CD4-positive, CD25-positive, alpha-beta regulatory T cell (primary cell): ENCODE data around the gene AMIGO2. TPM values are rescaled to one million over a fixed set of nuclear protein-coding genes. Genes with fewer than 3 reads are reported as not detected.

Experiments used
- ATAC-seq, 2 donors: fragments of 150-1000 bp; cut with Tn5 transposase; one replicate each; pipeline ENCODE4 v1.10.0; 2021; ENCODE audit warnings: low read depth in 2 of 2, moderate number of reproducible peaks in 2 of 2, moderate library complexity in 1 of 2
- DNase-seq, 3 donors: peaks; one replicate each; pipeline versions ENCODE4 v3.0.0 to v3.0.0-alpha.2; 2012 to 2022; ENCODE audit warnings: mixed read lengths in 1 of 3
- H3K27ac ChIP-seq: one replicate; pipeline ENCODE4 v1.7.0; 2013; ENCODE audit warnings: mild to moderate bottlenecking, low read length; ENCODE audit not compliant: insufficient read depth, poor library complexity, severe bottlenecking
- H3K27me3 ChIP-seq: one replicate; pipeline ENCODE4 v1.7.0; 2013; ENCODE audit warnings: low read length; ENCODE audit not compliant: control insufficient read depth, insufficient read depth
- H3K36me3 ChIP-seq: one replicate; pipeline ENCODE4 v1.7.0; 2013; ENCODE audit warnings: mild to moderate bottlenecking, low read length, moderate library complexity; ENCODE audit not compliant: control insufficient read depth, insufficient read depth
- H3K4me1 ChIP-seq: 2 replicates; pipeline ENCODE4 v1.7.0; 2013; ENCODE audit warnings: mild to moderate bottlenecking, low read length; ENCODE audit not compliant: insufficient read depth, control insufficient read depth, poor library complexity, severe bottlenecking
- H3K4me3 ChIP-seq: one replicate; pipeline ENCODE4 v1.7.0; 2013; ENCODE audit warnings: low read depth, mild to moderate bottlenecking, low read length, moderate library complexity
- H3K9me3 ChIP-seq, 2 experiments: 1 replicate in 1 of 2; 2 replicates in 1 of 2; pipeline ENCODE4 v1.7.0; 2013; ENCODE audit warnings: low read length in 2 of 2, mild to moderate bottlenecking in 1 of 2, moderate library complexity in 1 of 2; ENCODE audit not compliant: control insufficient read depth in 2 of 2
- H3K27ac Mint-ChIP-seq, 3 donors: one replicate each; pipeline ENCODE4 v1.8.0; 2020 to 2022; ENCODE audit warnings: mild to moderate bottlenecking in 3 of 3, mixed read lengths in 3 of 3, moderate library complexity in 2 of 3
- H3K27me3 Mint-ChIP-seq: one replicate; pipeline ENCODE4 v1.8.0; 2022; ENCODE audit warnings: mild to moderate bottlenecking, mixed read lengths
- H3K36me3 Mint-ChIP-seq: one replicate; pipeline ENCODE4 v1.8.0; 2020; ENCODE audit warnings: mixed read lengths
- H3K4me1 Mint-ChIP-seq, 4 donors: one replicate each; pipeline ENCODE4 v1.8.0; 2020 to 2022; ENCODE audit warnings: mixed read lengths in 4 of 4, mild to moderate bottlenecking in 1 of 4
- H3K4me3 Mint-ChIP-seq, 4 donors: one replicate each; pipeline ENCODE4 v1.8.0; 2020 to 2022; ENCODE audit warnings: mild to moderate bottlenecking in 4 of 4, mixed read lengths in 4 of 4, moderate library complexity in 3 of 4
- H3K9me3 Mint-ChIP-seq, 7 donors: one replicate each; pipeline ENCODE4 v1.8.0; 2020 to 2022; ENCODE audit warnings: mixed read lengths in 7 of 7, mild to moderate bottlenecking in 3 of 7, moderate library complexity in 2 of 7
- polyA plus RNA-seq, 4 donors: library from polyadenylated mRNA; unstranded; fragments of 300-500 nt; fragmentation: Illumina TruSeq; gene quantifications; one replicate each; pipeline ENCODE4 v1.2.3, GENCODE V29; 2021
- total RNA-seq: library from RNA; stranded (reverse); gene quantifications from one replicate; pipeline ENCODE4 v1.2.3, GENCODE V29; 2022

Gene AMIGO2
- total and polyA plus RNA-seq, 5 donors from 2014 or later: 7.2 to 12.9 (median 10.8) TPM

DNA sequence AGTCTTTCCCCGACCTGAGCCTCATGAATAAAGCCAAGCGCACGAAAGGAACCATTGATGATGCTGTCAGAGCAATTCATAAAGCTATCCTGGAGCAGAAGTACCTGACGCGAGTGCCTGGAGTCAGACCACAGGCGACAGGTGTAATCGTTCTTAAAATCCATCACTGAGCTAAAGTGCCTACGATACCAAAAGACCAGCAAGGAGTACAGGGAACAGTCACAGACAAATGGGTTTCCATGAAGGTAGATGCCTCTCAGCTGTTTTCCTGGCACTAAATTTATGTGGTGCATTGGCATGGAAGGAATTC, 1.7 kb downstream of the AMIGO2 start:
- no peaks in the 10 kb centered on the region for H3K36me3 Mint-ChIP-seq
- H3K4me1 Mint-ChIP-seq: peaks cover 24 to 60% (median 48%) of the 10 kb centered on the region in 4 donors
- Histone ChIP-seq H3K27ac (no peak overlapping the region), H3K4me1 (peaks cover 43% of the 10 kb centered on the region), H3K36me3 (no peaks in the 10 kb centered on the region), H3K9me3 (no peaks in the 10 kb centered on the region), H3K4me3 (peak overlapping the region; percentile 93), H3K27me3 (no peaks in the 10 kb centered on the region)
- DNase-seq (no peak), ATAC-seq (no peak)
- peak overlapping the region in 2 of 3 donors; percentile 51 to 97 for H3K27ac Mint-ChIP-seq
- peaks cover 0 to 3% (median 0%) of the 10 kb centered on the region in 7 donors for H3K9me3 Mint-ChIP-seq
- no peaks in the 10 kb centered on the region for H3K27me3 Mint-ChIP-seq
- H3K4me3 Mint-ChIP-seq: peak overlapping the region; percentile 90 to 96 (median 94)

DNA sequence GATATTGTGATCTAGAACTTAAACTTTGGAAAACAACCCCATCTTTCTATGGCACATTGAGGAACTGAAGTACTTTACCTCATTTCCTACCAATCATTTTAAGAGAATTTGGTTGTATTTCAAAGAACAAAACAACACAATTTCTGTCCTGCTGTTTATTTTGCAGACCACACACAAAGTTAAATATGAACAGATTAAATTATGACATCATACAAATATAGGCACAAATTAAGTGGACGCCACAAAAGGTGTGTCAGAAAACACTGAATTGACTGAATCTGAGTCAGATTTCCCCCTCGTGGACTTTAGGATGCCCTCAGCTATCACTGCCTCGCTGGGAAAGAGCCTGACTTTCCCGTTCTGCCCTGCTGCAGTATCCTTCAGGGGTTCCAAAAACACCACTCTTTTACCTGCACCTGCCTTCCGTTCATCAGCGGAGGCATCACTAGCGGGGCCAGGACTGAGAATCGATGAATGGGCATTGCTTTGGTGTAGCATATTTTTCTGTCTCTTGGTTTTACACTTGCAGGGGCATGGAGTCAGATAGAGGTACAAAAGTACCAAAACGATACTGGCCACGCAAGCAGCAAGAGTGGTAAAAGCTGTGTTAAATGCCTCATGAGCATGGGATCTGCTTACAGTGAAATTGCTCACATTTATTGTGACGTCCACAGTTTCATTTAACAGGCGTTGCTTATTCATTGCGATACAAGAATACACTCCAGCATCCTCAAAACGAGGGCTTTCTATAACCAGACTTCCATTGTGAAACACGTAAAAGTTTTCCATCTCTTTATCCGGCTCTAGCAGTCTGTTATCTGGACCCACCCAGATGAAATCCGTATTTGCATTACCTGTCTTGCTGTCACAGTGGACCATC, 2.3 kb downstream of the AMIGO2 start:
- ATAC-seq: no peak
- no peak overlapping the region for H3K27ac ChIP-seq

DNA sequence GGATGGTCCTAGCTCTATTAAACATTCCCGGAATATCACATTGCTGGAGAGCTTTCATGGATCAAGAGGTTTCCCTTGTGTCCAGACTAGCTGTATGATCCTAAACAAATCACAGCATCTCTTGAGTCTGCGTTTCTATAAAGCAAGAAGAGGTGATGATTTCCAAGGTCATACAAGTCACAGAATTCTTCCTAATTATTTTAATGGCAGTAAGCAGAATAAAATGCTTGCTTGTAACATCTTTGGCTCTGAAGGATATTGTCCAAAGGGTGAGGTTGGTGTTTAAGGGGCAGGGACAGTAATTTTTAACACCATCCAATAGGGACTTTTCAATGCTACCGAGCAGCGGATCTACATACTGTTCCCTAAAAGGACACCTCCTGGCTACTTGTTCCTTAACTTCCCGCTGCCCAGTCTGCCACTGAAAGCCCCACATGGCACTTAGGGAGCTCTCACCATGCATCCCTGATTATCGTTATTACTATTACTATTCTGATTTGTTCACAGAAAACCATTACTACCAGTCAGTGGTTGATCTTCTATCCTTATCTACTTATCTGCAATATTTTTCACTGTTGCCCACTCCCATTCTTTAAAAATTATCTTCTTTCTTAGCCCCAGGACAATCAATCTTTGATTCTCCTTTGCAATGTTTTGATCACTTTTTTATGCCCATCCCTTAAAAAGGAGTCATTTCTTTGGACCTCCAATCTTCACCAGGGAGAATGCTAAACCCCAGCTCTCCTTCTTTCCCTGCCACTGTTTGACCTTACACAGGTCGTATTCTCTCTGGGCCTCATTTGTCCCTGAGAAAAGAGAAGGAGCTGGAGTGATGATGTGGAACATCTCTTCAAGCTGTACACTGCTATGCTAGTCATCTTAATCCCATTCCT, 4.3 kb downstream of the AMIGO2 start:
- ATAC-seq (no peak), DNase-seq (no peak)
- Histone ChIP-seq H3K36me3 (no peaks in the 10 kb centered on the region), H3K4me3 (no peak overlapping the region), H3K9me3 (no peaks in the 10 kb centered on the region), H3K27me3 (no peaks in the 10 kb centered on the region), H3K27ac (no peak overlapping the region), H3K4me1 (peaks cover 23% of the 10 kb centered on the region)
- H3K27ac Mint-ChIP-seq: no peak overlapping the region
- H3K4me1 Mint-ChIP-seq: peaks cover 15 to 35% (median 29%) of the 10 kb centered on the region in 4 donors
- H3K36me3 Mint-ChIP-seq: no peaks in the 10 kb centered on the region
- peak overlapping the region in 1 of 4 donors; percentile 49 for H3K4me3 Mint-ChIP-seq
- no peaks in the 10 kb centered on the region for H3K9me3 Mint-ChIP-seq
- no peaks in the 10 kb centered on the region for H3K27me3 Mint-ChIP-seq

More for the DNA sequence above, 2.3 kb downstream of the AMIGO2 start:
- peak overlapping the region; percentile 93 for H3K4me3 ChIP-seq
- H3K36me3 ChIP-seq: no peaks in the 10 kb centered on the region
- peaks cover 0 to 3% (median 0%) of the 10 kb centered on the region in 7 donors for H3K9me3 Mint-ChIP-seq
- H3K27me3 Mint-ChIP-seq: no peaks in the 10 kb centered on the region
- H3K27me3 ChIP-seq: no peaks in the 10 kb centered on the region
- H3K9me3 ChIP-seq: no peaks in the 10 kb centered on the region
- no peaks in the 10 kb centered on the region for H3K36me3 Mint-ChIP-seq
- peak overlapping the region in 2 of 3 donors; percentile 51 to 97 for H3K27ac Mint-ChIP-seq
- no peak for DNase-seq
- H3K4me1 Mint-ChIP-seq: peaks cover 24 to 54% (median 42%) of the 10 kb centered on the region in 4 donors
- H3K4me3 Mint-ChIP-seq: peak overlapping the region; percentile 90 to 96 (median 94)
- H3K4me1 ChIP-seq: peaks cover 39% of the 10 kb centered on the region

DNA sequence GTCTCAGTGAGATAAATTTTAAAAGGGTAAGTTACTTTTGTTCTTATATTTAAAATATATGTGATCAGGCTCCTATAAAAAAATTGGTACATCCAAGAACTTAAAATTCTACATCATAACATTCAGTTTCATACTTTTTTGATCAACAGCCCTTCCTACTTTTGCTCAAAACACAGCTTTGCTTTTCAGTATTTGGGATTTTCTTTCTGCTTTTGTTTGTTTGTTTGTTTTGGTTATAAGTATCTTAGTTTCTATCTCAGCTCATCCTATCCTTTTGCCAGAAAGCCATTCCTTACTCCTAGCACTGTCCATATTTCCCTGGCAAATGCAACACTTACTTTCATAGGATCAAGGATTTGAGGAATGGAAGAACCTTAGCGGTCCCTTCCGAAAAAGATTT, 5.0 kb downstream of the AMIGO2 start:
- Mint-ChIP-seq H3K27me3 (no peaks in the 10 kb centered on the region), H3K36me3 (no peaks in the 10 kb centered on the region), H3K9me3 (no peaks in the 10 kb centered on the region), H3K4me3 (no peak overlapping the region), H3K4me1 (peaks cover 15 to 32% (median 28%) of the 10 kb centered on the region in 4 donors), H3K27ac (no peak overlapping the region)
- Histone ChIP-seq H3K4me1 (peaks cover 23% of the 10 kb centered on the region), H3K27ac (no peak overlapping the region), H3K36me3 (no peaks in the 10 kb centered on the region), H3K9me3 (no peaks in the 10 kb centered on the region), H3K27me3 (no peaks in the 10 kb centered on the region), H3K4me3 (no peak overlapping the region)
- DNase-seq (no peak), ATAC-seq (no peak)

DNA sequence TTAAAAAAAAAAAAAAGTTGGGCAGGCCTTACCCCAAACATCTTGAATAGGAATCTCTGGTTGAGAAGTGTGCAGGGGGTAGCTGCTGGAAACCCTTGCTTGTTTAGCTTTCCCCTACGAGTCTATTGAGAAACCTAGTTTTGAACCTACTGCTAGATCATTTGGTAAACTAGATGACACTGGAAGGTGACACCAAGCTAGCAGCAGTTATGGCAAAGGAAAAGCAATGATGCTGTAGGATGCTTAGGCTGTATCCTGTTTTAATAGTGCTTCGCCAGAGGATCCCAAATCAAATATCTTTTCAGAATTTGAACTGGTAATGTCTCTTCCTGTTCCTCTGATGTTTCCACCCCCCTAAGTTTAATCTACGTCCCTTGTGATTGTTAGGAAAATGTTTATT, 5.8 kb downstream of the AMIGO2 start:
- peaks cover 12 to 28% (median 24%) of the 10 kb centered on the region in 4 donors for H3K4me1 Mint-ChIP-seq
- H3K4me3 Mint-ChIP-seq: no peak overlapping the region
- no peaks in the 10 kb centered on the region for H3K36me3 Mint-ChIP-seq
- no peak overlapping the region for H3K4me3 ChIP-seq
- ATAC-seq: no peak
- H3K27ac ChIP-seq: no peak overlapping the region
- no peak for DNase-seq
- no peaks in the 10 kb centered on the region for H3K9me3 ChIP-seq
- no peaks in the 10 kb centered on the region for H3K36me3 ChIP-seq
- H3K27me3 ChIP-seq: no peaks in the 10 kb centered on the region
- H3K4me1 ChIP-seq: peaks cover 21% of the 10 kb centered on the region
- H3K27ac Mint-ChIP-seq: no peak overlapping the region
- H3K9me3 Mint-ChIP-seq: no peaks in the 10 kb centered on the region
- no peaks in the 10 kb centered on the region for H3K27me3 Mint-ChIP-seq

DNA sequence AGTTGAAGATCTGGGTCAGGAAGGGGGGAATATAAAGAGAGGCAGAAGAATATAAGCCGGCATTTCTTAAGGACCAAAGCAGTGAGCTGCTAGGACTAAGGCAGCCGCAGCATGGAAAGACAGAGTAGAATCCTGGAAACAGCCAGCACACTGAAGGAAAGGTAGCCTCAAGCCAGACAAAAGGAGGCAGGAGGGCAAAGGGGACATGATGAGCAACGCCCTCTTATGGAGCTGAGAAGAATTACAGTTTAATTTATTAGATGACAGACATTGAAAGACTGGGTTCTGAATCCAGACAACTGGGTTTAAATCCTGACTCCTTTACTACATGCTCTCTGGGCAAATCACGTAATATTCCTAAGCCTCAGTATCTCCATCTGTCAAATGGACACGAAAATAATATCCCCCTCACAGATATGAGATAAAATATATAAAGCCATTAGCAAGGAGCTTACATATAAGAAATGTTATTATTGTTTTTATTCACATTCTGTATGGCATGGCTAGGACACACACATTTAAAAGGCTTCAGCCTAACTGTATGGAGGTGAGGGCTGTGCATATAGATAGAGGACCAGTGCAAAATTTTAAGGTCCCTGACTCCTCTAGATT, 8.4 kb downstream of the AMIGO2 start:
- Mint-ChIP-seq H3K36me3 (no peaks in the 10 kb centered on the region), H3K9me3 (no peaks in the 10 kb centered on the region), H3K4me3 (no peak overlapping the region), H3K27me3 (no peaks in the 10 kb centered on the region), H3K4me1 (peaks cover 0 to 9% (median 7%) of the 10 kb centered on the region in 4 donors), H3K27ac (no peak overlapping the region)
- Histone ChIP-seq H3K36me3 (no peaks in the 10 kb centered on the region), H3K4me1 (no peaks in the 10 kb centered on the region), H3K27me3 (no peaks in the 10 kb centered on the region), H3K4me3 (no peak overlapping the region), H3K9me3 (no peaks in the 10 kb centered on the region), H3K27ac (no peak overlapping the region)
- ATAC-seq (no peak), DNase-seq (peak in 2 of 3 donors; percentile 29 to 40)

DNA sequence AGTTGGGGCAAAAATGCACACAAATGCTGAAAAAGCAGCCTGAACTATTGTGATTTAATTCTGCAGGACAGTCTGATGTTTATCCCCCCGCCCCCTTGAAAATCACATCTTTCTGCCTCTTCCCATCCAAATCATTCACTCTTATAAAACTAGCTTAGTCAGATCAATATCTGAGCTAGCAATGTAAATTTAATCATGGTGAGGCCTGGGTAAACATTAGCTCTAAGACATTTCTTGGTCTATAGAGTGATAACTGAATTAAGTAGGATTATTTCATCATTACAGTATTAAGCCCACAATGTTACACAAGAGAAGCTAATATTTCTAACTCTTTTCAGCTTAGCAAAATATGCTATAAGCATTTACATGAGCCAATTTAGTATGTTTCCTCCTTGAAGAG, 9.4 kb downstream of the AMIGO2 start:
- ATAC-seq (no peak), DNase-seq (no peak)
- Histone ChIP-seq H3K4me3 (no peak overlapping the region), H3K36me3 (no peaks in the 10 kb centered on the region), H3K27ac (no peak overlapping the region), H3K27me3 (no peaks in the 10 kb centered on the region), H3K4me1 (no peaks in the 10 kb centered on the region), H3K9me3 (no peaks in the 10 kb centered on the region)
- Mint-ChIP-seq H3K4me3 (no peak overlapping the region), H3K4me1 (peaks cover 0 to 9% (median 1%) of the 10 kb centered on the region in 4 donors), H3K36me3 (no peaks in the 10 kb centered on the region), H3K9me3 (no peaks in the 10 kb centered on the region), H3K27ac (peak overlapping the region in 1 of 3 donors; percentile 27), H3K27me3 (no peaks in the 10 kb centered on the region)
